Measurements from ENCODE around the gene MPV17L.
"Not testable (repeated sequence)": the region's sequence is repeated elsewhere in the genome, so short reads cannot be mapped to it uniquely, and the experiment has no call there.

Gene MPV17L

DNA sequence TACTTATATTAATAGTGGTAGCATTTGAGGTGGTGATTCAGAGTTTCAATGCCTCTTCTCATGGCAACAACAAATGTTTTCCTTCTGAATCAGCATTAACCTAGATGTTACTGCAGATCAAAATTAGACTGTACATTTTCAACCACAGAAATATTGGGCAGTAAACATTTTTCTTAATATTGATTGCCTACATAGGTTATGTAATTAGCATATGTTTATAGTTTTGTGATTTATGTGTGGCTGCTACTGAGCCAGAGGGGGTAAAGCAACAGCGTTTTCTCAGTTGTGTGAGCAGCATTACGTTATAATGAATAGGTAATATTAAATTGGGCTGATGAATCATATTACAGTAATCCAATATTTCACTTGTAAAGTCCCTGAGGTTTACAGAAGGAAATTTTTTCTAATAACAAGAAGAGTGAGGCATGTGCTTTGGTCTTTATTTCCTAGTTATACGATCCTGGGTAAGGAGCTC is 20.0 kb downstream of the MPV17L start:
- no peak for DNase-seq

DNA sequence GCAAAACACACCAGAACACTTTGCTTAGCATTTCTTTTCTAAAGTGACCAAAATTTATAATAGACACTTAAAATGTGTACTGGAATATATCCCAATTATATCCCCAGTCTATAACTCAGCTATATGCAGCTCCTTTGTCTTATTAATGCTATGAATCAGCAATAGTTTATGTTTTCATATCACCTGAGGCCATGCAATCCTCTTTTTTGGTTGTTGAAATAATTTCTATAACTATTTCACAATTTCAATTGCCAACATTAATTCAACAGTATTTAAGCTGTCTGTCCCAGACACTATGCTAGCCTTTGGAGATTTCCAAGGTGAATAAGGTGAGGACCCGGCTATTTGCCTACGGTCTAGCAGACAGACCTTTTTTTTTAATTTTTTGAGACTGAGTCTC is 21.6 kb downstream of the MPV17L start:
- no peak for DNase-seq

DNA sequence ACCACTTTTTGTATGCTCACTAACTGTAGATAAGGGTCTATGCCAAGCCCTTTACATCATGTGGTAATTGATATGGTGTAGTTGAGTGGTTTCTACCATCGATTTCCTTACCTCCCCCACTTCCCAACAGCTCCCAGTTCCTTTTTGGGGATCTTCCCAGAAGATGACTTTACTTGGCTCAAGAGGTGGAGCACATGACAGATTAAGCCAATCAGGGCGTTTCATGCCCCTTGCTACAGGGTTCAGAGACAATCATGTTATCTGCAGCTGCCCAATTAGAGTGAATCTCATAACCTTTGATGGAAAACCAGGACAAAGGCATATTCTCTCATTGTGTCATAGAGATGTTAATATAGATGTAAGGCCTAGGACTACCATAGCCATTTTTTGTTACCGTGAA is 22.7 kb downstream of the MPV17L start:
- DNase-seq: no peak

DNA sequence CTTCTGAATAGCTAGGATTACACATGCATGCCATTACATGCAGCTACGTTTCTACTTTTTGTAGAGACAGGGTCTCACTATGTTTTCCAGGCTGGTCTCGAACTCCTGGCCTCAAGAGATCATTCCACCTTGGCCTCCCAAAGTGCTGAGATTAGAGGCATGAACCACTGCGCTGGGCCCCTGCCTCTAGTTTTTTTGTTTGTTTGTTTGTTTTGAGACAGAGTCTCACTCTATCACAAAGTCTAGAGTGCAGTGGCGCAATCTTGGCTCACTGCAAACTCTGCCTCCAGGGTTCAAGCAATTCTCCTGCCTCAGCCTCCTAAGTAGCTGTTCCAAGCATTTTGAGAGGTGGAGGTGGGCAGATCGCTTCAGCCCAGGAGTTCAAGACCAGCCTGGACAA is 26.1 kb downstream of the MPV17L start:
- DNase-seq: not testable (repeated sequence)

DNA sequence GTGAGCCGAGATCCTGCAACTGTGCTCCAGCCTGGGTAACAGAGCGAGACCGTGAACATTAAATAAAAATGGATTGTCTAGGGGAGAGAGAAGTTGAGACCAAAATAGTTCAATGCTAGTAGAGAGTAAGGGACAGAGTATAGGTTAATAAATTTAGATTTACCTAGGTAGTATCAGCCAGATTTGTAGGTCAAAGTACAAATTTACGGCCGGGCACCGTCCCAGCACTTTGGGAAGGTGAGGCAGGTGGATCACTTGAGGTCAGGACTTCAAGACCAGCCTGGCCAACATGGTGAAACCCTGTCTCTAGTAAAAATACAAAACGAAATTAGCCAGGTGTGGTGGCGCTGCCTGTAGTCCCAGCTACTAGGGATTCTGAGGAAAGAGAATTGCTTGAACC is 26.7 kb downstream of the MPV17L start:
- no peak for DNase-seq

DNA sequence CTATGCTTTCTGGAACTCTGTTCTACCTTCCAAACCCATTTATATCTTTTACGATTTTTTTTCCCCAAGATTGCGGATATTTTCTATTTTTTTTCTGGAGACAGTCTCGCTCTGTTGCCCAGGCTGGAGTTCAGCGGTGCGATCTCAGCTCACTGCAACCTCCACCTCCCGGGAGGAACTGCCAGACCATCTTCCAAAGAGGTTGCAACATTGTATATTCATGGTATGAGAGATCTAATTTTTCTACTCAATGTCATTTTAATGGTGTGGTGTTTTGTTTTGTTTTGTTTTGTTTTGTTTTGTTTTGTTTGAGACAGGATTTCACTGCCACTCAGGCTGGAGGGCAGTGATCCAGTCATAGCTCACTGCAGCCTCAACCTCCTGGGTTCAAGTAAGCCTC is 30.3 kb downstream of the MPV17L start:
- DNase-seq: no peak

DNA sequence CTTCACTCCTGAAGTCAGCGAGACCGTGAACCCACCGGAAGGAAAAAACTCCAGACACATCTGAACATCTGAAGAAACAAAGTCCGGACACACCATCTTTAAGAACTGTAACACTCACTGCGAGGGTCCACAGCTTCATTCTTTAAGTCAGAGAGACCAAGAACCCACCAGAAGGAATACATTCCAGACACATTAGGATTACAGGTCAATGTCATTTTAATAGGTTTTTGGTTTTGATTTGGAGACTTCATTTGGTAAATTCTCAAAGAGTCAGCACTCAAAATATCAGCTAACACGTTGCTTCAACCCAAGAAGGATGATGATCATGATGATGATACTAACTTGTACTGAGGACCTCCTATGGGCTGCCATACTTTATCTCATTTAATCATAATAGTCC is 31.2 kb downstream of the MPV17L start:
- no peak for DNase-seq

DNA sequence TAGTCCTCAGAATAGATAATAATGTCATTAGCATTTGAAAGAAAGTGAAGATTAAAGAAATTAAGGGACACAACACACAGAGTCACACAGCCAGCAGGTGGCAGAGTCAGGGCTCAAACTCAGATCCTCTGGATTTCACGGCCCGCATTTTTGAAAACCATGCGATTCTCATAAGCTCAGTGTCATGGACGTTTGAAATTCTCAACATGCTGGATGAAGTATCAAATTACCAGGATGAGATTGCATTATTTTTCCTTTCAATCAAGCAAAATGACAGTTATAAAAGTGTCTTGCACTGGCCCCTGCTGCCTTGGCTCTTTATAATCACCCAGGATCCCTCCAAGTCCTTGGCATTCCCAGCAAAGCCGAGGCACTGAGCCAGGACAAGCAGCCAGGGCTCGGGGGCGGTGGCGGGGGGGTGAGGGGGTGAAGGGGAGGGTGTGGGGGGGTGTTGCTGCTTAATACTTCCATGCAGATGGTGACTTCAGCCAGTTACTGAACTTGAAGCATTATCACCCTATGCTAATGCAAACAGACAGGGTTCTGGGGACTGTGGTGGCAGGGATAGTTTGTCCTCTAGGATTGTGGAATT is 32.2 kb downstream of the MPV17L start:
- DNase-seq: peak; percentile 59

DNA sequence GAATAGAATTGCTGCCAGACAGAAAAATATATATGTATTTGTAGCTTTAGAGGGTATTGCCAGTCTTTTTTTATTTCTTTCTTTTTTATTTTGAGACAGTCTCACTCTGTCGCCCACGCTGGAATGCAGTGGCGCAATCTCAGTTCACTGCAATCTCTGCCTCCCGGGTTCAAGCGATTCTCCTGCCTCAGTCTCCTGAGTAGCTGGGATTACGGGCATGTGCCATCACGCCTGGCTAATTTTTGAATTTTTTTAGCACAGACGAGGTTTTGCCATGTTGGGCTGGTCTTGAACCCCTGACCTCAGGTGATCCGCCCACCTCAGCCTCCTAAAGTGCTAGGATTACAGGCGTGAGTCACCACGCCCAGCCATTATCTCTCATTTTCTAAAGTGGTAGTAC is 35.3 kb downstream of the MPV17L start:
- DNase-seq: not testable (repeated sequence)

DNA sequence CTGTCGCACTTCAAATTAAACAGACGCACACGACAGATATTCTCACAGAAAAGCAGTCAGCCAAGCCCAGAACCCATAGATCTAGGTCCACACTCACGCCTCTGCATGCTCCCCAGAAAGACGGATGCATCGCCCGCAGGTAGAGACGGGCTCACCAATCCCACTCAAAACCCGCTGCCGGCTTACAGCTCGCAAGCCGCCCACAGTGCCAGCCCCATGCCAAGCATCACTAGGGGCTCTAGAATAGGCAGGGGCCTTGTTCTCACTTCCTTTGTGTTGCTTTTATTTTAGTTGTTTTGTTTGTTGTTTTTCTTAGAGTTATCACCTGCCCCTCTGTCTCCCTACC is 38.5 kb downstream of the MPV17L start:
- no peak for DNase-seq

DNA sequence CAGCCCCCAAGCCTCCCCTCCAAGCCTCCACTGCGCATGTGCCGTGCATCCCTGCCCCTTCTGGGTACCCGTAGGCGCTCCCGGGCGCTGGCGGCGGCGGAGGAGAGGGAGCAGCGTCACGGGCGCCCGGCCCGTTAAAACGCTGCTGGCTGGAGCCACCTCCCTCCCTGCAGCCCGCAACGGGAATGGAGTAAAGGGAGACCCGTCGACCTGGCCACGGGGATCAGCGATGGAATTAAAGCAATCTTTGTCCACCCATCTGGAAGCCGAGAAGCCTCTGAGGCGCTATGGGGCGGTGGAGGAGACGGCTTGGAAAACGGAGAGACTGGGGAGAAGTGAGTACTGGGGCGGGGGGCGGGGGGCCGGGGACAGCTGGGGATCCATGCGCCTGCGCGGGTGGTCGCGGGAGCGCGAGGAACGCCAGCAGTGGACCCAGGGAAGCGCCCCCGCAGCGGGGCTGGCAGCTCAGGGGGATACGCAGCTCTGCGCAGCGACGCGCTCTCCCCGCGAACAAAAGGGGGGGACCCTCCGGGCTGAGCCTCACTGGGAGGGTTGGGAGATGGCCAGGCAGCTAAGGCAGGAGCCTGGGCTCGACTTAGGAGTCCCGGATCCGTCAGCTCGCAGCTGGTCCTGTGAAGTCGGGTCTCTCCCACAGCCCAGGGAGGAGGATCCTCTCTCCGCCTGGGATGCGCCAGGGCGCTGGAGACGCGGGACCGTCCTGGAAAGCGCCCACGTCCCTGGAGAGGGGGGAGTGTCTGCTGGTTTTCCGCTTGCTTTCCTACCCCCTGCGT is 39.1 kb downstream of the MPV17L start, which contains the start of gene BMERB1:
Gene BMERB1, plus strand, starts transcription at position 164 of the 791 bp plus-strand sequence. Its CDS starts 66 bp downstream, at position 230.
- peak; percentile 51 for DNase-seq

DNA sequence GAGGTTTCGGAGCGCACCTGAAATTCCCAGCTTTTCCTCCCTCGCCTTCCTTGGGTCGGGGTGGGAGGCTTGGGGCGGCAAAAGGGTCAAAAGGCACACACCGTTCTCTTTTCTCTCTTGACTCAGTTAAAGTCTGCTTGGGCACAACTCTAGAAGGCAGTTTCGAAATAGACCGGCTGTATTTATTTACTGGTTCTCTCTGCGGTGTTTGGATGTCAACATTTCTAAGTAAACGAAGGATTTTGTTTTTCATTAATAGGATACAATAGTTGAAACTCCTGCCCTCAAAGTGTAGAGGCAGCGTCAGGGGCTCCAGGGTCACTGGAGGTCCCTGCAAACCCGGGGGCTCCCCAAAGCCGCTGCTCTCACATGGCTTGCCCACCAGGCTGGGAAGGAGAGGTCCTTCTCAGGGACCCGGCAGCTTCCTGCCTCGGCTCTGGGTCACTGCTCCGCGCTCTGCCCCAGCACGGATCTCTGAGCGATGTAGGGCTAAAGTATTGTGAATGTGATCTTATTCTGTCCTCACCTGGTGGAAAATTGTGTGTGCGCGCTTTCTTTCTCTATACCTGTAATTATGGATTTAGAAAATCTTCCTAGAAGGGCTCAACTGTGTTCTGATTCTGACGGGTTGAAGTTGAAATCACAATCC is 39.8 kb downstream of the MPV17L start:
- no peak for DNase-seq

DNA sequence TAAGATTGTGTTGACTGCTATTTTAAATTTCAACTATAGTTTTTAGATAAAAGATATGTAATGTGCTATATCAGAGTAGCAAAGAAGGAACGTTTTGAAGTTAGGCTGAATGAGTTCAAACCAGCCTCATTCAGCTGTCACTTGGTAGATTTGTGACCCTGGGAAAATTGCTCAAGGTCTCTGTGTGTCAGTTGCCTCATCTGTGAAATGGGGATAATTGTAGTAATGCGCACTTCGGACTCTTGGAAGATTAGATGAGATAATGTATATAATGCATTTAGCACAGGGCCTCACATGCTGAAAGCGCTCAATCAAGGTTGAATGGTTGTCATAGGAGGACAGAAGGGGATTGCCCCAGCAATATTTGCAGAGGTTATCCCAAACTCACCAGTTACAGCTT is 43.5 kb downstream of the MPV17L start:
- DNase-seq: no peak

DNA sequence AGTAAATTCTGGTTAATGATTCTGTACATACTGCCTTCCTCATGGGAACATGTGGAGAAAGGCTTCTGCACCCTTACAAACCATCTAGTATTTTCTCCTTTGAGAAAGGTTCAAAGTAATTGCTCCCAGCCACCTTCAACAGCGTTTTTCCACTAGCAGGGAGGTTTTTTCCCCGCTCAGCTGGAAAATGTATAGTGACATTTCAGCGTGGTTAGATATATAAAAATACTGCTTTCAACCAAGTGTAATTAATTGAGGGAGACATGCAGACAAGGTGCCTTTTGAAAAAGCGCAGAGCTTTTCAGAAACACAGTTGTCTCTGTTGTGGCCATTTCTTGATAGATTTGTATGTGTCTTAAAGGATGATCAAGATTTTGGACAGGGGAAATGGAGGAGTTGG is 44.0 kb downstream of the MPV17L start:
- DNase-seq: no peak

DNA sequence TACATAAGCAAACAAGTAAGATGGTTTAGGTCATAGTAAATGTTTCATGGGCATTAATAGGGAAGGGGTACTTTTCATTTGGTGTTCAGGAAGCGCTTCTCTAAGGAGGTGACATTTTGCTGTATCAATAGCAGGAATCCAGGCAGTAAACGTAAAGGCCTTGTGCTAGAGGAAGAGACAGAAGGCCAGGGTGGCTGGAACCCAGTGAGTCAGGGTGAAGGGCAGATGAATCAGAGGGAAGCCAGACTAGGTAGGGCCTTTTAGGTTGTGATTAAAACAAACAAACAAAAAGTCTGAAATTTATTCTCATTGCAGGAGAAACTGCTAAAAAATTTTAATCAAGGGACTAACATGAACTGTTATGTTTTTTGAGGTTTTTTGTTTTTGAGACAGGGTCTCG is 45.3 kb downstream of the MPV17L start:
- DNase-seq: no peak

DNA sequence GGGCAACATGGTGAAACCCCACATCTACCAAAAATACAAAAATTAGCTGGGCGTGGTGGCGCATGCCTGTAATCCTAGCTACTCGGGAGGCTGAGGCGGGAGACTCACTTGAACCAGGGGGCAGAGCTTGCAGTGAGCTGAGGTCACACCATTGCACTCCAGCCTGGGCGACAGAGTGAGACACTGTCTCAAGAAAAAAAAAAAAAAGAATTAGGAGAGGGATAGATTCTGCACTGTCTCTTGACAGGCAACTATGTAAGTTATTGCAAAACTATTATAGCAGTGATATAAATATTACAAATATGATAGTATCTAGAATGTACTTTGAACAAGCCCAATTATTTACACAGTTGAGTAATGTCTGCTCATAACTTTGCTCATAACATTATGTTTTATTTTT is 46.6 kb downstream of the MPV17L start:
- DNase-seq: not testable (repeated sequence)

DNA sequence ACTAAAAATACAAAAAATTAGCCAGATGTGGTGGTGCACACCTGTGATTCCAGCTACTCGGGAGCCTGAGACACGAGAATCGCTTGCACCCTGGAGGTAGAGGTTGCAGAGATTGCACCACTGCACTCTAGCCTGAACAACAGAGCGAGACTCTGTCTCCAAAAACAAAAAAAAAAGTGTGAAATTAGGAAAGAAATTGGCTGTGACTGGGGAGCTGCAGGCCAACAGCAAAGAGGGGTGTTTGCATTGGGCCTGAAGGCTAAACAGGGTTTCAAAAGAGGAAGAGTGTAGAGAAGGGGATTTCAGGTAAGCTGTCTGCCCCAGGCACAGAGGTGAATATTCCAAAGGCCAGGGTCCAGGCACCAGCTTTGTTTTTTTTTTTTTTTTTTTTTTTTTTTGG is 48.2 kb downstream of the MPV17L start:
- no peak for DNase-seq

DNA sequence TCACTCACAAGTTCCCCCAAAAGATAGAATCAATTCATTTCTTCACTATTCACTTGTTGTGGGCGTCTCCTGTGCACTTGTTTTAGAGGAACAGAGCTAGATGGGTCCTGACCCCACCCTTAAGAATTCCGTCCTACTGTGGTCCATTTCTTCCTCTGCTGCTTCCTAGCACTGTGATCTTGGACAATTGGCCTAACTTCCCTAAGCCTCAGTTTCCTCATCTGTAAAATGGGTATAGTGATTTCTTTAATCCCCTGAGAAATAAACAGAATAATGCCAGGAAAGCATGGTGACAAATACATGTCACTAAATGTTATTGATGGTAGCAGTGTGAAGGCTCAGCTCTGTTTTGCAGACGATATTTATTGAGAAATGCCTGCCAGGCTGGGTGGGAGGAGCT is 48.7 kb downstream of the MPV17L start:
- DNase-seq: no peak

DNA sequence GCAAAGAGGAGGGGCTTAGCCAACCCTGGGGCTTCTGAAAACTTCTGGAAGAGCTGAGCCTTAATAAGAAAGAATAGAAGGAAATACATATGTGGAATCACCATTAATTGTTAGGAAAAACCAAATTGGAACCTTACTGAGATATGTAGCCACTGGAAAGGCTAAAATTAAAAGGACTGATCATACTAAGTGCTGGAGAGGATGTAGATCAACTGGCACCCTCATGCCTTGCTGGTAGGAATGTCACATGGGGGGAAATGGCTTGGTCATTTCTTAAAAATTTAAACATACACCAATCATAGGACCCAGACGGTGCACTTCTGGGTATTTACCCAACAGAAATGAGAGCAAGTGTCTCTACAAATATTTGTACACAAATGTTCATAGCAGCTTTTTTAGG is 49.9 kb downstream of the MPV17L start:
- no peak for DNase-seq

DNA sequence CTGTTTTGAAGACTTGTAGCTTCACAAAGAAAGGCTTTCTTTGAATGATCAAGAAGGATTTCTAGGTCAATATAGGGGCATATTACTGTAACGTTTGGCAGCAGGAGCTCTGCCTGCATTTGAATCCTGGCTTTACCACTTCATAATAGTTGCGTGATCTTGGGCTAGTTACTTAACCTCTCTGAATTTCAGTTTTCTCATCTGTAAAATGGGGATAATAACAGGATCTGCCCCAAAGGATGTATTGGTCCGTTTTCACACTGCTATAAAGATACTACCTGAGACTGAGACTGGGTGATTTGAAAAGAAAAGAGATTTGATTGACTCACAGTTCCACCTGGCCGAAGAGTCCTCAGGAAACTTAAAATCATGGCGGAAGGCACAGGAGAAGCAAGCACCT is 51.3 kb downstream of the MPV17L start:
- no peak for DNase-seq

DNA sequence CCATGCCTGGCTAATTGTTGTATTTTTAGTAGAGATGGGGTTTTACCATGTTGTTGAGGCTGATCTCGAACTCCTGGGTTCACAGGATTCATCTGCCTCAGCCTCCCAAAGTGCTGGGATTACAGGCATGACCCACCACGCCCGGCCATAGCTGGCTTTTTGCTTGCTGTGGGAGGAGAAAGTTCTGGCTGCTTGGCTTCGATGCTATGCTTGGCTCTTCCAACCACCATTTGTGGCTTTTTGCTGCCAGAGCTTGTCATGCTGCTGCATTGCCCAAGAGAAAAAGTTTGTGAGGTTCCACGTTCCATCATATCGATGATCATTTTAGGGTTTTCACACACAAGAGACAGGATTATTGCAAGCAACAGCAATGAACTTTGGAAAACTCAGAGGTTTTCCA is 55.1 kb downstream of the MPV17L start:
- no peak for DNase-seq

DNA sequence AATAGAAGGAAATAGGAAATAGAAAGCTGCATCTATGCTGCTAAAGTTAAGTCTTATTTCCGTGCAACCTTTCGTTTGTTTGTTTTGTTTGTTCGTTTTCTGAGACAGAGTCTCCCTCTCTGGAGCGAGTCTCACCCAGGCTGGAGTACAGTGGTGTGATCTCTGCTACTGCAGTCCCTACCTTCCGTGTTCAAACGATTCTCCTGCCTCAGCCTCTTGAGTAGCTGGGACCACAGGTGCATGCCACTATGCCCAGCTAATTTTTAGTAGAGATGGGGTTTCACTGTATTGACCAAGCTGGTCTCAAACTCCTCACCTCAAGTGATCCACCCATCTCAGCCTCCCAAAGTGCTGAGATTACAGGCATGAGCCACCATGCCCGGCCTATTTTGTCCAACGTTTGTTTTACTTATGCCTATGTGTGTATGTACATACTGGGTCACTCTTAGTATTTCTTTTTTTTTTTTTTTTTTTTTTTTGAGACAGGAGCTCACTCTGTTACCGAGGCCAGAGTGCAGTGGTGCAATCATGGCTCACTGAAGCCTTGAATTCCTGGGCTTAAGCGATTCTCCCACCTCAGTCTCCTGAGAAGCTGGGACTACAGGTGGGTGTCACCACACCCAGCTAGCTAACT is 55.7 kb downstream of the MPV17L start:
- no peak for DNase-seq

DNA sequence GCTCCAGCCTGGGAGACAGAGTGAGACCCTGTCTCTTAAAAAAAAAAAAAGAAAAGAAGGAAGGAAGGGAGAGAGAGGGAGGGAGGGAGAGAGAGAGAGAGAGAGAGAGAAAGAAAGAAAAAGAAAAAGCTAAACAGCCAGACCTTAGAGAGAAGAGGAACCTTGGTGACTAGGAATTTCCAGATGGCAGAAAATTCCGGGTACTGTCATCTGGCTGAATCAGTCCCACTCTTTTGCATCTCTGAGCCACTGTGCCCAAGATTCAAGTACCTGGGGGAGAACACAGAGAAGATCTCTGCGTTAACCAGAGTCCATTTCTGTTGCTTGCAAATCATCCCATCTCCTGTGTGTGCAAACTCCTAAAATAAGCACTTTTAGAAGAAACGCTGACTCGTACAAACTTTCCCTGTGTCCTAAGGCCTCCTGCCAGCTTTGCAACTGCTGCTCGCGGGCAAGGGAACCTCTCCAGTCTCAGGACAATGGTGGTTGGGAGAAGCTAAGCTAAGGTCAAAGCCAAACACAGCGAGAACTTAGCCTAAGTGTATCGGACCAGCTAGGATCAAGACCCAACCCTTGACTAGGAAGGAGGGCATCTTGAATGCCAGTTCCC is 56.8 kb downstream of the MPV17L start:
- DNase-seq: no peak

All from activated CD8-positive, alpha-beta memory T cell treated with anti-CD3 and anti-CD28 coated beads, Interleukin-2, amount 50 U/mL, for 4 hours (primary cell).